Endothelial cell of umbilical vein (primary cell): ENCODE data around the gene MELTF. TPM values are rescaled to one million over a fixed set of nuclear protein-coding genes. Genes with fewer than 3 reads are reported as not detected.

Experiments
- BruUV-seq: library from RNA; stranded (reverse); fragments of 400-500 nt; replicated peaks from 2 replicates; lab custom pipeline; 2021; lab: Mats Ljungman, UMichigan
- CTCF ChIA-PET: fragments of 300-600, 350-600 bp; sonication (Branson Sonifier 250); formaldehyde crosslinking; loops from one replicate; lab custom pipeline; 2021; ENCODE audit warnings: antibody characterized with exemption, inconsistent platforms; lab: Charles Lee
- POLR2A ChIA-PET: fragments of 300-600, 350-600 bp; sonication (Branson Sonifier 250); formaldehyde crosslinking; loops from one replicate; lab custom pipeline; 2021; ENCODE audit warnings: antibody characterized with exemption, inconsistent platforms; lab: Charles Lee
- DNase-seq: peaks from one replicate; pipeline ENCODE4 v3.0.0-alpha.2; 2011; ENCODE audit warnings: low read depth, low spot score
- FAIRE-seq: peaks from 2 replicates; lab custom pipeline; 2011; peaks lifted over from hg19 to GRCh38; lab: Jason Lieb, UNC
- H2AFZ ChIP-seq: 2 replicates; pipeline ENCODE4 v1.6.0; 2012; ENCODE audit warnings: low read depth, low read length, control low read depth, inconsistent platforms
- H3K27ac ChIP-seq: 2 replicates; pipeline ENCODE4 v1.5.1; 2011; ENCODE audit warnings: low read depth, mild to moderate bottlenecking, control low read depth, low read length, moderate library complexity; ENCODE audit not compliant: insufficient read depth
- H3K27me3 ChIP-seq, 2 experiments: 2 replicates each; pipeline versions ENCODE4 v1.6.0 to v1.6.1; 2011; ENCODE audit warnings: low read length in 2 of 2, mixed read lengths in 1 of 2; ENCODE audit not compliant: control insufficient read depth in 2 of 2, insufficient read depth in 2 of 2
- H3K36me3 ChIP-seq, 2 experiments: 2 replicates in 1 of 2; 3 replicates in 1 of 2; pipeline ENCODE4 v1.5.1; 2011; ENCODE audit warnings: low read length in 2 of 2, mild to moderate bottlenecking in 1 of 2, moderate library complexity in 1 of 2; ENCODE audit not compliant: control insufficient read depth in 2 of 2, insufficient read depth in 2 of 2; ENCODE audit errors: extremely low read depth in 1 of 2
- H3K4me1 ChIP-seq: 3 replicates; pipeline ENCODE4 v1.5.1; 2011; ENCODE audit warnings: mild to moderate bottlenecking, low read length; ENCODE audit not compliant: control insufficient read depth, insufficient read depth; ENCODE audit errors: extremely low read depth
- H3K4me2 ChIP-seq: 2 replicates; pipeline ENCODE4 v1.6.1; 2011; ENCODE audit warnings: low read length, control low read depth, mixed read lengths; ENCODE audit not compliant: insufficient read depth
- H3K4me3 ChIP-seq, 3 experiments: fragments of 200-600 bp in 1 of 3; sonication (generic), shearing (Covaris generic) in 1 of 3; replicated peaks in 1 of 3; 2 replicates each; pipeline ENCODE4 v1.5.1; 2011 to 2016; ENCODE audit warnings: control low read depth in 3 of 3, low read length in 3 of 3, mild to moderate bottlenecking in 2 of 3, inconsistent platforms in 1 of 3, low read depth in 1 of 3, moderate library complexity in 1 of 3; ENCODE audit not compliant: insufficient read depth in 1 of 3
- H3K79me2 ChIP-seq: 2 replicates; pipeline ENCODE4 v1.6.0; 2012; ENCODE audit warnings: low read length, inconsistent platforms; ENCODE audit not compliant: control insufficient read depth, insufficient read depth
- H3K9ac ChIP-seq: replicated peaks from 2 replicates; pipeline ENCODE3; 2011; ENCODE audit warnings: low read length, control low read depth; ENCODE audit not compliant: insufficient read depth; ENCODE audit errors: extremely low read depth
- H3K9me1 ChIP-seq: replicated peaks from 3 replicates; pipeline ENCODE4 v1.6.0; 2011; ENCODE audit warnings: mild to moderate bottlenecking, low read length; ENCODE audit not compliant: control insufficient read depth, insufficient read depth; ENCODE audit errors: extremely low read depth
- H3K9me3 ChIP-seq: replicated peaks from 2 replicates; pipeline ENCODE4 v1.5.1; 2012; ENCODE audit warnings: low read length, inconsistent platforms; ENCODE audit not compliant: control insufficient read depth, insufficient read depth
- H4K20me1 ChIP-seq: replicated peaks from 2 replicates; pipeline ENCODE3; 2011; ENCODE audit warnings: mild to moderate bottlenecking, low read length; ENCODE audit not compliant: control insufficient read depth, insufficient read depth; ENCODE audit errors: extremely low read depth
- CTCF ChIP-seq, 2 donors: IDR thresholded peaks; 1 replicate in 1 of 2; 2 replicates in 1 of 2; pipeline ENCODE4 v1.5.1; 2011; ENCODE audit warnings: low read length in 2 of 2, mild to moderate bottlenecking in 2 of 2, moderate library complexity in 2 of 2, control low read depth in 1 of 2, inconsistent platforms in 1 of 2, low read depth in 1 of 2; ENCODE audit not compliant: insufficient read depth in 1 of 2; ENCODE audit errors: extremely low read depth in 1 of 2
- EZH2 ChIP-seq: IDR thresholded peaks from 2 replicates; pipeline ENCODE4 v1.6.1; 2012; ENCODE audit warnings: borderline replicate concordance, low read depth, mild to moderate bottlenecking, moderate library complexity, low read length, inconsistent platforms; ENCODE audit not compliant: severe bottlenecking
- GATA2 ChIP-seq: IDR thresholded peaks from 2 replicates; pipeline ENCODE4 v1.7.0; 2011; ENCODE audit warnings: low read depth, mild to moderate bottlenecking, moderate library complexity, mixed read lengths, low read length; ENCODE audit not compliant: insufficient read length, insufficient read depth
- MAX ChIP-seq: IDR thresholded peaks from 2 replicates; pipeline ENCODE4 v1.6.1; 2011; ENCODE audit not compliant: insufficient read depth, insufficient read length
- POLR2A ChIP-seq: IDR thresholded peaks from 2 replicates; pipeline ENCODE4 v1.6.1; 2012; ENCODE audit warnings: low read depth, mild to moderate bottlenecking, control low read depth, low read length
- dilution Hi-C: fragments of 300-500 bp; cut with MboI; formaldehyde crosslinking; loops from one replicate; pipeline ENCODE4 v1.15.0; 2019; ENCODE audit warnings: low sequenced_read_pairs; ENCODE audit not compliant: extremely low pct_ligation_motif_present
- intact Hi-C: fragments of 100-400 bp; cut with micrococcal nuclease; formaldehyde crosslinking; loops from one replicate; pipeline ENCODE4 v1.10.0; 2022
- polyA plus RNA-seq, 4 experiments: library from polyadenylated mRNA; depleted of rRNA in 3 of 4; stranded (reverse) in 3 of 4; unstranded in 1 of 4; fragments of >200 nt; gene quantifications; 2 replicates each; pipeline versions ENCODE4 v1.2.1 to v1.2.3, GENCODE V29; 2011 to 2012; ENCODE audit warnings: missing spikeins in 1 of 4
- total RNA-seq: library from RNA; stranded (reverse); gene quantifications from 2 replicates; pipeline ENCODE4 v1.2.3, GENCODE V29; 2021

Gene MELTF
- total and polyA plus RNA-seq, 2 donors (not counting 3 experiments of a cell fraction or from before 2014, with no cell fraction given): 0.59 to 2.3 TPM

- Histone ChIP-seq H3K4me3 (no peak overlapping the region), H3K79me2 (no peaks in the 10 kb centered on the region), H2AFZ (no peak overlapping the region), H3K27me3 (peaks cover 19 to 24% of the 10 kb centered on the region in 2 experiments), H3K9ac (no peak overlapping the region), H3K36me3 (no peaks in the 10 kb centered on the region), H3K9me1 (no peaks in the 10 kb centered on the region), H3K4me1 (no peaks in the 10 kb centered on the region), H3K4me2 (no peak overlapping the region), H3K9me3 (no peaks in the 10 kb centered on the region), H4K20me1 (no peaks in the 10 kb centered on the region), H3K27ac (no peak overlapping the region)
- ChIA-PET POLR2A (no interaction called here), CTCF (no interaction called here)
- dilution Hi-C loops: no loop called here
- TF ChIP-seq CTCF (IDR thresholded peaks at IDR 0.05; ENCODE audit: extremely low read depth in 1 of 2, insufficient read depth in 1 of 2, low read depth in 1 of 2, low read length in 2 of 2): no peak
- no peak for TF ChIP-seq EZH2
- TF ChIP-seq POLR2A: no peak
- no peak for TF ChIP-seq GATA2
- no peak for TF ChIP-seq MAX
- no TSS peak for BruUV-seq
- FAIRE-seq (no peak), DNase-seq (no peak)
- intact Hi-C loops: no loop called here
These were observed 5.5 kb downstream of the MELTF start for GRCh38 chr3:197023998-197024651.
